ENCODE data around the gene SF3B5.

DNA sequence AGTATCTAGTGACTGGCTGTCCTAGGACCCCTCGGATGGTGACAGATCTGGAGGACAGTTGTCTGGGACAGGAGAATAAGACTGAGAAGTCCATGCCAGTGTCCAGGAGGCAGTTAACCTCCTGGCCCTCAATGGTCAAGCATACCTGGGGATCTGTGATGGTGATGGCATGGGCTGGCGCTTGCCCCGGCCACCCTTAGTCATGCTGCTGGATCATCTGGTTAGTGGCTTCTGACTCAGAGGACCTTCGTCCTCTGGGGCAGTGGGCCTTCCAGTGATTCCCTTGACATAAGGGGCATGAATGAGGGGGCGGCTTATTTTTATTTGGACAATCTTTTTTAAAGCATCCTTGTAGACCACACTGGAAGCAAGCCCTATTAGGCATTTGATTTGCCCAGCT lies 24.0 kb upstream of the SF3B5 start:
- TF ChIP-seq, protein P1, sequence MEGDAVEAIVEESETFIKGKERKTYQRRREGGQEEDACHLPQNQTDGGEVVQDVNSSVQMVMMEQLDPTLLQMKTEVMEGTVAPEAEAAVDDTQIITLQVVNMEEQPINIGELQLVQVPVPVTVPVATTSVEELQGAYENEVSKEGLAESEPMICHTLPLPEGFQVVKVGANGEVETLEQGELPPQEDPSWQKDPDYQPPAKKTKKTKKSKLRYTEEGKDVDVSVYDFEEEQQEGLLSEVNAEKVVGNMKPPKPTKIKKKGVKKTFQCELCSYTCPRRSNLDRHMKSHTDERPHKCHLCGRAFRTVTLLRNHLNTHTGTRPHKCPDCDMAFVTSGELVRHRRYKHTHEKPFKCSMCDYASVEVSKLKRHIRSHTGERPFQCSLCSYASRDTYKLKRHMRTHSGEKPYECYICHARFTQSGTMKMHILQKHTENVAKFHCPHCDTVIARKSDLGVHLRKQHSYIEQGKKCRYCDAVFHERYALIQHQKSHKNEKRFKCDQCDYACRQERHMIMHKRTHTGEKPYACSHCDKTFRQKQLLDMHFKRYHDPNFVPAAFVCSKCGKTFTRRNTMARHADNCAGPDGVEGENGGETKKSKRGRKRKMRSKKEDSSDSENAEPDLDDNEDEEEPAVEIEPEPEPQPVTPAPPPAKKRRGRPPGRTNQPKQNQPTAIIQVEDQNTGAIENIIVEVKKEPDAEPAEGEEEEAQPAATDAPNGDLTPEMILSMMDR (conservative IDR thresholded peaks at IDR 0.05; ENCODE audit: low read depth, low read length): no peak
- TF ChIP-seq EZH2 (IDR thresholded peaks at IDR 0.05; ENCODE audit: low read length, unreplicated experiment) (no peak), EZH2phosphoT487 (IDR thresholded peaks at IDR 0.05; ENCODE audit: borderline replicate concordance, low read length) (no peak)

Data from PC-3 (cell line).